Stimulated activated CD4-positive, alpha-beta T cell treated with anti-CD3 and anti-CD28 coated beads, Interleukin-4, amount 100 ng/mL, for 1 hour (primary cell): Measurements from ENCODE around the gene MXRA7.
A peak's percentile ranks its signal among the peaks of the same experiment; 100 is the strongest.

Experiments
- DNase-seq: peaks from one replicate; pipeline ENCODE4 v3.0.0-alpha.2; 2020

Gene MXRA7

GRCh38 chr17:76691379-76692191, 19.2 kb downstream of the MXRA7 start:
- no peak for DNase-seq

- DNase-seq: no peak
Observed at GRCh38 chr17:76690596-76691280, 20.0 kb downstream of the MXRA7 start.

- DNase-seq: no peak
Observed at GRCh38 chr17:76689859-76690258, 20.9 kb downstream of the MXRA7 start.

- DNase-seq: no peak
Observed at GRCh38 chr17:76688165-76688622, 22.6 kb downstream of the MXRA7 start.

- DNase-seq: no peak
Observed at GRCh38 chr17:76687298-76688164, 23.2 kb downstream of the MXRA7 start.

- DNase-seq: no peak
Observed at GRCh38 chr17:76686538-76687297, 24.0 kb downstream of the MXRA7 start.

GRCh38 chr17:76685846-76686245, 24.9 kb downstream of the MXRA7 start:
- no peak for DNase-seq

- no peak for DNase-seq
Observed at GRCh38 chr17:76685366-76685765, 25.4 kb downstream of the MXRA7 start.

GRCh38 chr17:76684756-76685155, 26.0 kb downstream of the MXRA7 start:
- no peak for DNase-seq

- no peak for DNase-seq
Observed at GRCh38 chr17:76683921-76684745, 26.6 kb downstream of the MXRA7 start.

- DNase-seq: no peak
Observed at GRCh38 chr17:76683011-76683755, 27.6 kb downstream of the MXRA7 start.

- no peak for DNase-seq
Observed at GRCh38 chr17:76682296-76682695, 28.5 kb downstream of the MXRA7 start.

GRCh38 chr17:76681222-76682137, 29.3 kb downstream of the MXRA7 start:
- peak; percentile 63 for DNase-seq

- DNase-seq: no peak
Observed at GRCh38 chr17:76679239-76679638, 31.5 kb downstream of the MXRA7 start.

GRCh38 chr17:76678330-76678729, 32.4 kb downstream of the MXRA7 start:
- DNase-seq: peak; percentile 6

GRCh38 chr17:76677406-76677805, 33.4 kb downstream of the MXRA7 start:
- no peak for DNase-seq

- DNase-seq: no peak
Observed at GRCh38 chr17:76676629-76677028, 34.1 kb downstream of the MXRA7 start.

GRCh38 chr17:76675648-76676047, 35.1 kb downstream of the MXRA7 start:
- DNase-seq: no peak

GRCh38 chr17:76674600-76674999, 36.2 kb downstream of the MXRA7 start:
- no peak for DNase-seq

GRCh38 chr17:76673729-76674128, 37.0 kb downstream of the MXRA7 start:
- DNase-seq: no peak
